Cardiac muscle cell (in vitro differentiated cells and primary cell): ENCODE measurements around the gene DRD3. TPM values are rescaled to one million over a fixed set of nuclear protein-coding genes. Genes with fewer than 3 reads are reported as not detected.

Experiments used
- DNase-seq, 2 donors: peaks; one replicate each; pipeline versions ENCODE4 v3.0.0 to v3.0.0-alpha.2; 2010 to 2017; ENCODE audit warnings: low read depth in 1 of 2, low spot score in 1 of 2
- H3K27ac ChIP-seq: fragments of 200-600 bp; sonication (generic); 2 replicates; pipeline ENCODE4 v1.5.1; 2016
- H3K27me3 ChIP-seq: fragments of 200-600 bp; sonication (generic); 2 replicates; pipeline ENCODE4 v1.6.0; 2016; ENCODE audit warnings: control low read depth
- H3K36me3 ChIP-seq: fragments of 200-600 bp; sonication (generic); 2 replicates; pipeline ENCODE4 v1.5.1; 2016; ENCODE audit warnings: control low read depth
- H3K4me1 ChIP-seq: fragments of 200-600 bp; sonication (generic); 2 replicates; pipeline ENCODE4 v1.8.1; 2017; ENCODE audit warnings: low read depth, mild to moderate bottlenecking, mixed run types
- H3K4me3 ChIP-seq: fragments of 200-600 bp; sonication (generic); 2 replicates; pipeline ENCODE4 v1.5.1; 2016; ENCODE audit warnings: mild to moderate bottlenecking
- H3K9me3 ChIP-seq: fragments of 200-600 bp; sonication (generic); 2 replicates; pipeline ENCODE4 v1.5.1; 2017; ENCODE audit warnings: low read depth, mild to moderate bottlenecking, control low read depth
- CTCF ChIP-seq: IDR thresholded peaks from 2 replicates; pipeline ENCODE4 v1.5.1; 2012; ENCODE audit warnings: low read depth, mild to moderate bottlenecking, low read length
- polyA plus RNA-seq: library from polyadenylated mRNA; unstranded; fragments of >200 nt; fragmentation: Nextera tagmentation; extraction: Ambion mirVana; gene quantifications from 2 replicates; pipeline ENCODE4 v1.2.1, GENCODE V29; 2016
- total RNA-seq: library from RNA; depleted of rRNA; stranded (reverse); fragments of >200 nt; gene quantifications from 2 replicates; pipeline ENCODE4 v1.2.3, GENCODE V29; 2016

The DRD3 gene
- total and polyA plus RNA-seq, 2 experiments from 2014 or later = 0.51 TPM; not detected in 1

- Histone ChIP-seq H3K4me1 (peaks cover 28% of the 10 kb centered on the region), H3K27ac (no peak overlapping the region), H3K9me3 (no peaks in the 10 kb centered on the region), H3K27me3 (no peaks in the 10 kb centered on the region), H3K4me3 (no peak overlapping the region), H3K36me3 (no peaks in the 10 kb centered on the region)
- DNase-seq = no peak
- no peak for TF ChIP-seq CTCF
These were observed 7.2 kb downstream of the DRD3 start for GRCh38 chr3:114171677-114172076.

DNA sequence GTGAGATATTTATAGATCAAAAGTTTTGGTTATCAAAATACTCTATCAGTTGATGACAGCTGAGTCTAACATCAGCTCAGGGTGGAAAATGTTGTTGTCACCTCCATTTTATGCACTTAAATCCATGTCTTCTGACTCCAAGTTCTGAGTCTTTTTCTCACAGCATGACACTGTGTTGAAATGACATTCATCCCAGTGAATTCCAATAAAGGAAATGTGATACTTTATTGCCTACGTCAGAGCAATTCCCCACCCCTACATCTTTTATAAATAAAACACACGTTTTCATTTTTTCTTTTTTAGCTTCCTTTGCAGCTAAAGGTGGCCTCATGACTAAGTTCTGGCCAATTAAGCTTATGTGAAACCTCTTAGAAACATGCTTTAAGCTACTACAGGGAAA is 10.7 kb downstream of the DRD3 start:
- no peak for TF ChIP-seq CTCF

GRCh38 chr3:114157321-114157720 is 21.5 kb downstream of the DRD3 start:
- Histone ChIP-seq H3K27me3 (no peaks in the 10 kb centered on the region), H3K36me3 (no peaks in the 10 kb centered on the region), H3K4me1 (no peaks in the 10 kb centered on the region), H3K9me3 (no peaks in the 10 kb centered on the region), H3K27ac (no peak overlapping the region), H3K4me3 (no peak overlapping the region)
- DNase-seq = no peak
- TF ChIP-seq CTCF = no peak

More for the DNA sequence above, 10.7 kb downstream of the DRD3 start:
- no peaks in the 10 kb centered on the region for H3K36me3 ChIP-seq
- no peak for DNase-seq
- H3K27me3 ChIP-seq = no peaks in the 10 kb centered on the region
- H3K9me3 ChIP-seq = no peaks in the 10 kb centered on the region
- H3K27ac ChIP-seq = no peak overlapping the region
- H3K4me3 ChIP-seq = no peak overlapping the region
- no peaks in the 10 kb centered on the region for H3K4me1 ChIP-seq

GRCh38 chr3:114155370-114155821 is 23.5 kb downstream of the DRD3 start:
- peak; percentile 55 for TF ChIP-seq CTCF
- Histone ChIP-seq H3K27me3 (no peaks in the 10 kb centered on the region), H3K4me3 (no peak overlapping the region), H3K27ac (no peak overlapping the region), H3K9me3 (no peaks in the 10 kb centered on the region), H3K36me3 (no peaks in the 10 kb centered on the region), H3K4me1 (no peaks in the 10 kb centered on the region)
- peak; percentile 34 to 54 for DNase-seq

DNA sequence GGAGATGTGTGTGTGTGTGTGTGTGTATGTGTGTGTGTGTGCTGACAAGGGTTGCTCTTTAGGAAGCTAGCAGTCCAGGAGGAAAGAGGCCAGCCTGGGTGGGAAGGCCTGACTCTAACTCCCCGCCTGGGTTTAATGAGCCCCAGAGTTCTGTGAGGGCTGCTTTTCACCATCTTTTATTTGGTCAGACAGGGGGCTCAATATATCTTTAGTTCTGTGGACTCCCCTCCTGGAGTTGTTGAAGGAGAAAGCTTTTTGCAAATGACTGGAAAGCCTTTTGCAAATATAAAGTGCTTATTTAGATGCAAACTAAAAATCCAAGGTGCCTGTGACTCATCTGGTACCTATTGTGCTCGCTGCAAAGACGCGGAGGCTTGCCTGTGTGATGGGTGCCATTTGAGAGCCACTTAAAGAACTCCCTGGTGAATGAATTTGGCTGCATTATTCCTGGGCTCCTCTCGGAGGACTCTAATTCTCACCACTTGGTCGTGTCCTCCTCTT is 24.5 kb downstream of the DRD3 start:
- Histone ChIP-seq H3K27ac (no peak overlapping the region), H3K36me3 (no peaks in the 10 kb centered on the region), H3K4me1 (no peaks in the 10 kb centered on the region), H3K27me3 (no peaks in the 10 kb centered on the region), H3K4me3 (no peak overlapping the region), H3K9me3 (no peaks in the 10 kb centered on the region)
- DNase-seq = no peak
- TF ChIP-seq CTCF = no peak
